H1 (cell line): ENCODE data around the gene ASS1. TPM values are rescaled to one million over a fixed set of nuclear protein-coding genes. Genes with fewer than 3 reads are reported as not detected.

Experiments
- PHF8 ChIP-seq: fragments of 200-600 bp; sonication (generic); conservative IDR thresholded peaks from 2 replicates; pipeline ENCODE4 v1.7.1; 2012; ENCODE audit warnings: low read depth, mild to moderate bottlenecking, inconsistent platforms, low read length, moderate library complexity
- SP1 ChIP-seq: IDR thresholded peaks from 2 replicates; pipeline ENCODE4 v1.6.1; 2011; ENCODE audit warnings: low read depth, low read length
- polyA plus RNA-seq, 7 experiments: library from polyadenylated mRNA; depleted of rRNA in 3 of 7; stranded (reverse) in 5 of 7; unstranded in 2 of 7; fragments of >200 nt in 5 of 7; fragments of 200-250 nt in 2 of 7; gene quantifications; 1 replicate in 5 of 7; 2 replicates in 1 of 7; 4 replicates in 1 of 7; pipeline versions ENCODE4 v1.2.1 to v1.2.3, GENCODE V29; 2011 to 2013; ENCODE audit warnings: missing spikeins in 2 of 7, mixed read lengths in 2 of 7
- total RNA-seq: library from RNA; stranded (reverse); fragmentation: NEBNext Ultra II Directional; extraction: Animal tissue kit (Norgen Biotek cat#: 25700); gene quantifications from 2 replicates; pipeline ENCODE4 v1.2.1, GENCODE V29; 2021
- TF ChIP-seq, protein P1 (sequence below): IDR thresholded peaks from 2 replicates; pipeline ENCODE4 v1.6.1; 2012; ENCODE audit warnings: low read length, inconsistent platforms
- TF ChIP-seq, protein P2 (sequence below): fragments of 300-600 bp; sonication (generic); IDR thresholded peaks from 2 replicates; pipeline ENCODE4 v1.7.1; 2012; ENCODE audit warnings: low read length, moderate library complexity, mild to moderate bottlenecking, inconsistent platforms; ENCODE audit not compliant: insufficient replicate concordance

The ASS1 gene
- total and polyA plus RNA-seq, 2 of the 8 experiments (the other 6 are each of a cell fraction or from before 2014, with no cell fraction given): 108 to 296 TPM

GRCh38 chr9:130431536-130432303 is 13.0 kb upstream of the ASS1 start (continued):
- TF ChIP-seq PHF8: no peak
- TF ChIP-seq, protein P1, sequence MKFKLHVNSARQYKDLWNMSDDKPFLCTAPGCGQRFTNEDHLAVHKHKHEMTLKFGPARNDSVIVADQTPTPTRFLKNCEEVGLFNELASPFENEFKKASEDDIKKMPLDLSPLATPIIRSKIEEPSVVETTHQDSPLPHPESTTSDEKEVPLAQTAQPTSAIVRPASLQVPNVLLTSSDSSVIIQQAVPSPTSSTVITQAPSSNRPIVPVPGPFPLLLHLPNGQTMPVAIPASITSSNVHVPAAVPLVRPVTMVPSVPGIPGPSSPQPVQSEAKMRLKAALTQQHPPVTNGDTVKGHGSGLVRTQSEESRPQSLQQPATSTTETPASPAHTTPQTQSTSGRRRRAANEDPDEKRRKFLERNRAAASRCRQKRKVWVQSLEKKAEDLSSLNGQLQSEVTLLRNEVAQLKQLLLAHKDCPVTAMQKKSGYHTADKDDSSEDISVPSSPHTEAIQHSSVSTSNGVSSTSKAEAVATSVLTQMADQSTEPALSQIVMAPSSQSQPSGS: no peak
- TF ChIP-seq SP1: no peak
- TF ChIP-seq, protein P2, sequence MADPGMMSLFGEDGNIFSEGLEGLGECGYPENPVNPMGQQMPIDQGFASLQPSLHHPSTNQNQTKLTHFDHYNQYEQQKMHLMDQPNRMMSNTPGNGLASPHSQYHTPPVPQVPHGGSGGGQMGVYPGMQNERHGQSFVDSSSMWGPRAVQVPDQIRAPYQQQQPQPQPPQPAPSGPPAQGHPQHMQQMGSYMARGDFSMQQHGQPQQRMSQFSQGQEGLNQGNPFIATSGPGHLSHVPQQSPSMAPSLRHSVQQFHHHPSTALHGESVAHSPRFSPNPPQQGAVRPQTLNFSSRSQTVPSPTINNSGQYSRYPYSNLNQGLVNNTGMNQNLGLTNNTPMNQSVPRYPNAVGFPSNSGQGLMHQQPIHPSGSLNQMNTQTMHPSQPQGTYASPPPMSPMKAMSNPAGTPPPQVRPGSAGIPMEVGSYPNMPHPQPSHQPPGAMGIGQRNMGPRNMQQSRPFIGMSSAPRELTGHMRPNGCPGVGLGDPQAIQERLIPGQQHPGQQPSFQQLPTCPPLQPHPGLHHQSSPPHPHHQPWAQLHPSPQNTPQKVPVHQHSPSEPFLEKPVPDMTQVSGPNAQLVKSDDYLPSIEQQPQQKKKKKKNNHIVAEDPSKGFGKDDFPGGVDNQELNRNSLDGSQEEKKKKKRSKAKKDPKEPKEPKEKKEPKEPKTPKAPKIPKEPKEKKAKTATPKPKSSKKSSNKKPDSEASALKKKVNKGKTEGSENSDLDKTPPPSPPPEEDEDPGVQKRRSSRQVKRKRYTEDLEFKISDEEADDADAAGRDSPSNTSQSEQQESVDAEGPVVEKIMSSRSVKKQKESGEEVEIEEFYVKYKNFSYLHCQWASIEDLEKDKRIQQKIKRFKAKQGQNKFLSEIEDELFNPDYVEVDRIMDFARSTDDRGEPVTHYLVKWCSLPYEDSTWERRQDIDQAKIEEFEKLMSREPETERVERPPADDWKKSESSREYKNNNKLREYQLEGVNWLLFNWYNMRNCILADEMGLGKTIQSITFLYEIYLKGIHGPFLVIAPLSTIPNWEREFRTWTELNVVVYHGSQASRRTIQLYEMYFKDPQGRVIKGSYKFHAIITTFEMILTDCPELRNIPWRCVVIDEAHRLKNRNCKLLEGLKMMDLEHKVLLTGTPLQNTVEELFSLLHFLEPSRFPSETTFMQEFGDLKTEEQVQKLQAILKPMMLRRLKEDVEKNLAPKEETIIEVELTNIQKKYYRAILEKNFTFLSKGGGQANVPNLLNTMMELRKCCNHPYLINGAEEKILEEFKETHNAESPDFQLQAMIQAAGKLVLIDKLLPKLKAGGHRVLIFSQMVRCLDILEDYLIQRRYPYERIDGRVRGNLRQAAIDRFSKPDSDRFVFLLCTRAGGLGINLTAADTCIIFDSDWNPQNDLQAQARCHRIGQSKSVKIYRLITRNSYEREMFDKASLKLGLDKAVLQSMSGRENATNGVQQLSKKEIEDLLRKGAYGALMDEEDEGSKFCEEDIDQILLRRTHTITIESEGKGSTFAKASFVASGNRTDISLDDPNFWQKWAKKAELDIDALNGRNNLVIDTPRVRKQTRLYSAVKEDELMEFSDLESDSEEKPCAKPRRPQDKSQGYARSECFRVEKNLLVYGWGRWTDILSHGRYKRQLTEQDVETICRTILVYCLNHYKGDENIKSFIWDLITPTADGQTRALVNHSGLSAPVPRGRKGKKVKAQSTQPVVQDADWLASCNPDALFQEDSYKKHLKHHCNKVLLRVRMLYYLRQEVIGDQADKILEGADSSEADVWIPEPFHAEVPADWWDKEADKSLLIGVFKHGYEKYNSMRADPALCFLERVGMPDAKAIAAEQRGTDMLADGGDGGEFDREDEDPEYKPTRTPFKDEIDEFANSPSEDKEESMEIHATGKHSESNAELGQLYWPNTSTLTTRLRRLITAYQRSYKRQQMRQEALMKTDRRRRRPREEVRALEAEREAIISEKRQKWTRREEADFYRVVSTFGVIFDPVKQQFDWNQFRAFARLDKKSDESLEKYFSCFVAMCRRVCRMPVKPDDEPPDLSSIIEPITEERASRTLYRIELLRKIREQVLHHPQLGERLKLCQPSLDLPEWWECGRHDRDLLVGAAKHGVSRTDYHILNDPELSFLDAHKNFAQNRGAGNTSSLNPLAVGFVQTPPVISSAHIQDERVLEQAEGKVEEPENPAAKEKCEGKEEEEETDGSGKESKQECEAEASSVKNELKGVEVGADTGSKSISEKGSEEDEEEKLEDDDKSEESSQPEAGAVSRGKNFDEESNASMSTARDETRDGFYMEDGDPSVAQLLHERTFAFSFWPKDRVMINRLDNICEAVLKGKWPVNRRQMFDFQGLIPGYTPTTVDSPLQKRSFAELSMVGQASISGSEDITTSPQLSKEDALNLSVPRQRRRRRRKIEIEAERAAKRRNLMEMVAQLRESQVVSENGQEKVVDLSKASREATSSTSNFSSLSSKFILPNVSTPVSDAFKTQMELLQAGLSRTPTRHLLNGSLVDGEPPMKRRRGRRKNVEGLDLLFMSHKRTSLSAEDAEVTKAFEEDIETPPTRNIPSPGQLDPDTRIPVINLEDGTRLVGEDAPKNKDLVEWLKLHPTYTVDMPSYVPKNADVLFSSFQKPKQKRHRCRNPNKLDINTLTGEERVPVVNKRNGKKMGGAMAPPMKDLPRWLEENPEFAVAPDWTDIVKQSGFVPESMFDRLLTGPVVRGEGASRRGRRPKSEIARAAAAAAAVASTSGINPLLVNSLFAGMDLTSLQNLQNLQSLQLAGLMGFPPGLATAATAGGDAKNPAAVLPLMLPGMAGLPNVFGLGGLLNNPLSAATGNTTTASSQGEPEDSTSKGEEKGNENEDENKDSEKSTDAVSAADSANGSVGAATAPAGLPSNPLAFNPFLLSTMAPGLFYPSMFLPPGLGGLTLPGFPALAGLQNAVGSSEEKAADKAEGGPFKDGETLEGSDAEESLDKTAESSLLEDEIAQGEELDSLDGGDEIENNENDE: no peak
